GM12891 (cell line): ENCODE measurements around the gene RIBC1.

ENCODE experiments used
- POLR2A ChIP-seq: IDR thresholded peaks from 2 replicates; pipeline ENCODE4 v1.6.1; 2011; ENCODE audit warnings: low read depth, low read length, control low read depth
- POLR2AphosphoS5 ChIP-seq: IDR thresholded peaks from 2 replicates; pipeline ENCODE4 v1.6.1; 2011; ENCODE audit warnings: low read depth, low read length, control low read depth
- SPI1 ChIP-seq: IDR thresholded peaks from 2 replicates; pipeline ENCODE4 v1.6.1; 2011; ENCODE audit warnings: low read depth, low read length, control low read depth

DNA sequence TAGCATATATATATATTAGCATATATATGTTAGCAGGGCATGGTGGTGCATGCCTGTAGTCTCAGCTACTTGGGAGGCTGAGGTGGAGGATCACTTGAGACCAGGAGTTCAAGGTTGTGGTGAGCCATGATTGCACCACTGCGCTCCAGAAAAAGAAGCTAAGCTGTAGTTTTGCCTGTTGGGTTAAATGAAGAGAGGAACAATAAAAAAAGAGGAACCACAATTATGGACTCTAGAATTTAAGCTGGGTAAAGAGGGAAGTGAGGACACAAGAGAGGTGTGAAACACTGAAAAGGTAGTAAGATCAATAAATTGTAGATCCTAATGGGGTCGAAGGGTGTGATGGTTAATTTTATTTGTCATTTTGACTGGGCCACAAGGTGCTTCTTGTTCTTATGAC is 52.0 kb downstream of the RIBC1 start:
- no peak for TF ChIP-seq POLR2AphosphoS5
- no peak for TF ChIP-seq POLR2A
- 0 out of 2 replicates have a peak, but pooled peaks have one; percentile 18 for TF ChIP-seq SPI1
